Astrocyte (in vitro differentiated cells and primary cell): ENCODE data around the gene RUVBL1.

ENCODE experiments used
- CTCF ChIP-seq: IDR thresholded peaks from 2 replicates; pipeline ENCODE4 v1.5.1; 2011; ENCODE audit warnings: low read depth, mild to moderate bottlenecking, inconsistent platforms, low read length, moderate library complexity; ENCODE audit not compliant: insufficient read depth
- EZH2 ChIP-seq: IDR thresholded peaks from 2 replicates; pipeline ENCODE4 v1.6.1; 2012; ENCODE audit warnings: mild to moderate bottlenecking, low read length, inconsistent platforms; ENCODE audit not compliant: insufficient read depth

GRCh38 chr3:128155616-128156360 lies 32.2 kb upstream of the RUVBL1 start:
- no peak for TF ChIP-seq CTCF
- TF ChIP-seq EZH2, result no peak
